HG03439 (cell line): ENCODE results near the gene FBXO45.
A peak's percentile ranks its signal among the peaks of the same experiment; 100 is the strongest.
"Not testable (repeated sequence)": the region's sequence is repeated elsewhere in the genome, so short reads cannot be mapped to it uniquely, and the experiment has no call there.

Experiments used
- ATAC-seq: cut with Tn5 transposase; IDR thresholded peaks from one replicate; pipeline ENCODE4 v1.9.1; 2021; ENCODE audit warnings: mild to moderate bottlenecking, moderate library complexity; ENCODE audit not compliant: unreplicated experiment

The FBXO45 gene

DNA sequence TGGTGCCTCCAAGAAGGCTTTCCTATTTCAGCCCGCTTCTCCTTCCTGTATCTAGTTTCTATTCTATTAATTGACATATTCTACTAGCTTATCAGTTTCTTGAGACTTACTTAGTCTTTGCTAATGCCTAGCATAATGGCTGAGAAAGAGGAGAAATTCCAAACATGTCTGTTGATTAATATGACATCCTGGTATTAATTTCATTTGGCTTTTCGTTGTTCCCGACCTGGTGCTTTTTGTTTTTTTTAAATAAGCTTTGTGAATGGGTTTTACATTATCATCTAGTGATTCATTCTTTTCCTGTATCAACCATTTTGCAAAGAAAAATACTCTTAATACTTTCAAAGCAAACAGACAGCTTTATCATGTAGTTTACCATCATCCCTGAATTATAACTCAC is 13.2 kb upstream of the FBXO45 start:
- no peak for ATAC-seq

DNA sequence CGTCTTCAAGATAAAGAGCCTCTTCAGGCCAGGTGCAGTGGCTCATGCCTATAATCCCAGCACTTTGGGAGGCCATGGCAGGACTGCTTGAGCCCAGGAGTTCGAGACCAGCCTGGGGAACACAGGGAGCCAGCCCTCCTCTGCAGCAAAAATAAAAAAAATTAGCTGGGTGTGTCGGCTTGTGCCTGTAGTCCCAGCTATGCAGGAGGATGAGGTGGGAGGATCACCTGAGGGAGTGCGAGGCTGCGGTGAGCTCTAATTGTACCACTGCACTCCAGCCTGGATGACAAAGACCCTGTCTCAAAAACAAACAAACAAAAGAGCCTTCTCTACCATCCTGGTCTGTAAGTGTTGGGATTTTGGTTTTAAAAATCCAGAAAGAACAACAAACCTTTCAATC is 11.2 kb upstream of the FBXO45 start:
- no peak for ATAC-seq

DNA sequence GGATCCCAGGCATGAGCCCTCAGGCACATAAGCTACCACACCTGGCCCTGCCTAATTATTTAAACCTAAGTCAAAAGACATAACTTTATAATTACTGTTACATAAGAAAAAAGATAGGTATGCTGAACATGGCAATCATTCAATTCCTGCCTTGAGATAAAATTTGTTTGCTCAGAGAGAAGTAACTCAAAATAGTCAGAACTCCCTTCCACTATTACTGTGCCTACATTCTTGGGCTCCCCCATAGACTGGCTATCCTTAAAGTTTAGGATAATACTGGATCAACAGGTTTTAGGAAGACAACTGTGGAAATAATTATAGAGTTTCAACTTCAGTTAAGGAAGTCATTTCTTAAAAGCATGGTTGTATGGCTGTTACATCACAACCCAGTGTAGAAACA is 10.0 kb upstream of the FBXO45 start:
- ATAC-seq: no peak

DNA sequence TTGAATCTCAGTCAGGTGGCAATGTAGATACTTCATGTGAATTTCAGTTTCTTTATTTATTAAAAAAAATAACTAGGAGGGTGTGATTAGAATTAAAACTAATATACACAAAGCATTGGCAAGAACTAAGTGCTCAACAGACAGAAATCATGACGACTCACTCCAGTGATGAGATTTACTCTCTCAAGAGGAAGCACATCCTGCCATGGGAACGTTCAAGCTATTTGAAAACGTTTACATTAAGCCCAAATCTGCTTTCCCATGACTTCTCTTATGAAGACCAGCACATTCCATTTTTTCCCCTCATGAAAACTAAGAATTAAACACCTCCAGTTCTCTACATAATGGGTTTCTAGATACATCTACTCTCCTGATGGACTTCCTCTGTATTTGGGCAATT is 8.6 kb upstream of the FBXO45 start:
- no peak for ATAC-seq

DNA sequence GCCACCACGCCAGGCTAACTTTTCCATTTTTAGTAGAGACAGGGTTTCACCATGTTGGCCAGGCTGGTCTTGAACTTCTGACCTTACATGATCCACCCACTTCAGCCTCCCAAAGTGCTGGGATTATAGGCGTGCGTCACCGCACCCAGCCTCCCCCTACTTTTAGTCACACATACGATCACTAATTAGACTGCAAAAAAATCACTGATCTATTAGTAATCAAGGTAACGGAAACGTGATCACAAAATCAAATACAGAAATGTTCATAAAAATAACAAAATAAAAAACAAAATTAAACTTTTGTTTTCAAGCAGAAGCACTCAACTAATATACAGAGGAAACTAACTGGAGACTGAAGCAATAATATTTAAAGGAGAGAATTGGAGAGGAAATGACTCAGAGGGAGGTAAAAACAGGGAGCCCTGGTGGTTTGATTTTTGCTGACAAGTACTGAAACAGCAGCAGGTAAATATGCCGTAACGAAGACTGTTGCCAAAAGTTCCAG is 4.7 kb upstream of the FBXO45 start:
- ATAC-seq: no peak

DNA sequence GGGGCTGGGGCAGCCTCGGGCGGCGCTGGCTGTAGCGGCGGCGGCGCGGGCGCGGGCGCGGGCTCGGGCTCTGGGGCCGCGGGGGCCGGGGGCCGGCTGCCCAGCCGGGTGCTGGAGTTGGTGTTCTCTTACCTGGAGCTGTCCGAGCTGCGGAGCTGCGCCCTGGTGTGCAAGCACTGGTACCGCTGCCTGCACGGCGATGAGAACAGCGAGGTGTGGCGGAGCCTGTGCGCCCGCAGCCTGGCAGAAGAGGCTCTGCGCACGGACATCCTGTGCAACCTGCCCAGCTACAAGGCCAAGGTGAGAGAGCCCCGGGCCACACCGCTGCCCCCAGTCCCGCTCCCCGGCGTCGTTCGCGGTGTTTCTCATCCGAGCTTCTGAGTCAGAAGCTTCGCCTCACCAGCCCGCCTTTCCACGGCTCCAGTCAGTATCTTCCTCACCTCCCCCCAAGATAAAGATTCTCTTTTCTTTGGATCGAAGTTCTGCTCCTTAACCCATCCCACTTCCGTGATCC is 600 bp downstream of the FBXO45 start:
- ATAC-seq: peak; percentile 48

DNA sequence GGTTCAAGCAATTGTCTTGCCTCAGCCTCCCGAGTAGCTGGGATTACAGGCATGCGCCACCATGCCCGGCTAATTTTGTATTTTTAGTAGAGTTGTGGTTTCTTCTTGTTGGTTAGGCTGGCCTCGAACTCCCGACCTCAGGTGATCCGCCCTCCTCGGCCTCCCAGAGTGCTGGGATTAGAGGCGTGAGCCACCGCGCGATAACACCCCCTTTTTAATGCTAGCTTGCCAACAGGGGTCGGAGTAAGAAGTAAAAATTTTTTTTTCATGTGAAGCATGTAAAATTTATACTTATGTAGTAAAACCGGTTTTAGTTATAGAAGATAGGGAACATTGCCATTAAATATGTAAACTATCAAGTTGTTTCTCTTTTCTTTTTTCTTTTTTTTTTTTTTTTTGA is 1.9 kb downstream of the FBXO45 start:
- ATAC-seq: not testable (repeated sequence)

DNA sequence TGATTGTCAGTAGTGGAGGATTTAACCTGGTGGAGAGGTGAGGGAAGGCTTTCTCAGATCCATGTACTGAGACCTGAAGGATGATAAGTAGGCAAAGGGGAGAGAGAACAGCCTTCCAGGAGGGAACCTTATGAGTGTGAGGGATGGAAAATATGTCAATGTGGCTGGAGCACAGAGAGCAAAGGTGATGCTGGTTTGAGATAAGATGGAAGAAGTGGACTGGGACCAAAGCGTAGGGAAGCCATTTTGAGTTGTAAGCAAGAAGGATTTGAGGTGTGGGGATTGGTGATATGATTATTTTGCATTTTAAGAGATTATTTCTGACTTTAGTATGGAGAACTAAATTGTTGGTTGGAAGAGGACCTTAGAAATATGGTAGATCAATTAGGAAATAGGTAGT is 3.9 kb downstream of the FBXO45 start:
- ATAC-seq: no peak

DNA sequence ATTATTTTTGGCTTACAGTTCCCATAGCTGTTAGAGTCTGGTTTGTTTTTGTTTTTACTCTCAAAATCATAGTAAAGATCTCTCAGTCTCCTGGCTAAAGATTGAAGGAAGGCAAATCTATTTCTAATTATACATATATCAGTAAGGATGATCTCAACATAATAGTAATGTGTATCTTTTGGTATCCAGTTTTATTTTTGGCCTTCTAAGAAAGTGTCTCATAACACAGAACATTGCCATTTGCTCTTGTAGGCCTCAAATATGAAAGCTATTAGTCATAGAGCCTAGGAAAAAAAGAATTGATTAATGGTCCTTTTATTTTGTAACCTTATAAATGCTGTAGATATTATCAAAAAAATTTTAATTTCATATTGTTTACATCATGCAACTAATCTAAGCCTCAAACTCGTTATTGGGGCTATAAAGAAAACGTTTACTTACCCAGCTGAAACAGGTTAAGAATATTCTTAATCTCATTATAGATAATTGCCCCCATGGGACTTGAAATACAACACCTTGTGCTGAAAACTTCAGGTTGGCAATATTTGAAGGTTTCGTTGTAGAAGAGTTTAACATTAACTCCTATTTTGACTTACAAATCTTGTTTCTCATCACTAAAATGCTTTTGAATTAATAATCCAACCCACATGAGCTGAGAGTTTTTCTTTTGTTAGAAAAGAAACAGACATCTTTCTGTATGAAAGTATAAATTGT is 16.7 kb downstream of the FBXO45 start:
- no peak for ATAC-seq

DNA sequence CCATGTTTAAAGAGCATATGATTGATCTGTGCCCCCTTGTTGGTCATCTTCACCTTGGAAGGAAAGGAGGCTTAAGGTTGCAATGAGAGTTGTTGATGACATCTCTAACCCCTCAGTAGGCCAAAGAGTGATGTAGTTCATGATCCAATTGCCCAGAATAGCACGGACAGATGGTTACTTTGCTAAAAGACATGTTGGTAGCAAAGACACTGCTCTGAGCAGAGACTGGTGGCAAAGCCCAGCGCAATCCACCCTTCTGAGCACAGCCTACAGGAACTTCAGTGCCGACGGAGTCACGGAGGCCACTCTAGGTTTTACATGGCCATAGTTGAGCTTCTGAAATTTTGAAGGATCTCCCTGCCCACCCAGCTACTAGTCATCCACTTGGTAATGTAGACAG is 21.8 kb downstream of the FBXO45 start:
- ATAC-seq: no peak

DNA sequence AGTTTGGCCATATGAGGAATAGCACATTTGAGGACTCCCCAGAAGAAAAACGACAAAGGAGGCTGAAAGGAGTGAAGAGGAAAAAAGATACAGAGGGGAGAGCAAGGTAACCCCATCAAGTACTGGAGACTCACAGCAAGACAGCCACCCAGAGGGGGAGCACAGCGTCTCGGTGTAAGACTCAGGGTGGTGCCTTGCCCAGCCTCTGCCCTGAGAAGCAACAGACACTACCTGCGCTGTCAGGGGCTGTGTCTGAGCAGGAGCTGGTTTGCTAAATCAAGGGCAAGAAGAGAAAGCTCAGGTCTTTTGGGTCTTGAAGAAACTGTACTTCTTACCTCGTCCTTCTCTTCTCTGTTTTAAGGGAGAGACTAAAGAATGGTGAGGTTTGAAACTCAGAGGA is 27.9 kb downstream of the FBXO45 start:
- ATAC-seq: no peak

DNA sequence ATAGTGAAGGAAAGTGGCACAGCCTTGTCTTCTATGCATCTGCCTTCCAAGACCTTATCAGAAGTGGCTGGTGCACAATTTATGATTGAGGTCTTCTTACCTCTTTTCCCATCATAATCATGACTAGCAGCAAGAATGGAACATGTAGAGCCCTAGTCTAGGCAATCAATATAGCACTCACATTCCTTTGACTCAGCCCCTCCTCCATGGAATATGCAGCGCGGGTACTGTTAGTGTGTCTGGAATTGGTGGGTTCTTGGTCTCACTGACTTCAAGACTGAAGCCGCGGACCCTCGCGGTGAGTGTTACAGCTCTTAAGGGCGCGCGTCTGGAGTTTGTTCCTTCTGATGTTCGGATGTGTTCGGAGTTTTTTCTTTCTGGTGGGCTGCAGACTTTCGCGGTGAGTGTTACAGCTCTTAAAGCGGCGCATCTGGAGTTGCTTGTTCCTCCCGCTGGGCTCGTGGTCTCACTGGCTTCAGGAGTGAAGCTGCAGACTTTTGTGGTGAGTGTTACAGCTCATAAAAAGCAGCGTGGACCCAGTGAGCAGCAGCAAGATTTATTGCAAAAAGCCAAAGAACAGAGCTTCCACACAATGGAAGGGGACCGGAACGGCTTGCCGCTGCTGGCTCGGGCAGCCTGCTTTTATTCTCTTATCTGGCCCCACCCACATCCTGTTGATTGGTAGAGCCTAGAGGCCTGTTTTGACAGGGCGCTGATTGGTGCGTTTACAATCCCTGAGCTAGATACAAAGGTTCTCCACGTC is 29.7 kb downstream of the FBXO45 start:
- ATAC-seq: not testable (repeated sequence)

DNA sequence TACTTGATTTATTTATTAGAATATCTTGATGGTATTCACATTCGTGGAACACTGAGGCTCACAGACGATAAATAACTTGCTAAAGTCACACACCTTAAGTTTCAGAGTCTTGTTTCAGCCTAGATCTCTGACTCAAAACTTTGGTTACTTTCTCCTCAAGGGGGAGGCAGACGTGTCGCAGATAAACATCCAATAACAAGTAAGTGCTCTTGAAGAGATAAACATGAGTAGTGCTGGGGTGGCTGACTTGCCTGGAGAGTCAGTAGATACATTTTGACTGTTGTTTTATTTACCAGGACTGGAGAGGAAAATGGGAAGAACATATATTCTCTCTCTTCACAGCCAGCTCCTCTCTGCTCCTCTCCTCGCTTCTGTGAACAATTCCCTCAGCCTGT is 31.3 kb downstream of the FBXO45 start:
- no peak for ATAC-seq

DNA sequence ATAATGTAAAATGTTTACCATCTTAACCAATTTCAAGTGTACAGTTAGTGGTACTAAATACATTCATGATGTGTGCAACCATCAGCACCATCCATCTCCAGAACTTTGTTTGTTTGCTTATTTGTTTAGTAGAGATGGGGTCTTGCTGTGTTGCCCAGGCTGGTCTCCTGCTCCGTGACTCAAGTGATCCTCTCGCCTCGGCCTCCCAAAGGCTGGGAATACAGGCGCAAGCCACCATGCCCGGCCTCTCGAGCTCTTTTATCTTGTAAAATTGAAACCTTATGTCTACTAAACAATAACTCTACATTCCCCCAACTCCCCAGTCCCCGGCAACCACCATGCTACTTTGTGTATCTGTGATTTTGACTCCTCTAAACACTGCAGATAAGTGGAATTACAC is 31.9 kb downstream of the FBXO45 start:
- ATAC-seq: no peak

DNA sequence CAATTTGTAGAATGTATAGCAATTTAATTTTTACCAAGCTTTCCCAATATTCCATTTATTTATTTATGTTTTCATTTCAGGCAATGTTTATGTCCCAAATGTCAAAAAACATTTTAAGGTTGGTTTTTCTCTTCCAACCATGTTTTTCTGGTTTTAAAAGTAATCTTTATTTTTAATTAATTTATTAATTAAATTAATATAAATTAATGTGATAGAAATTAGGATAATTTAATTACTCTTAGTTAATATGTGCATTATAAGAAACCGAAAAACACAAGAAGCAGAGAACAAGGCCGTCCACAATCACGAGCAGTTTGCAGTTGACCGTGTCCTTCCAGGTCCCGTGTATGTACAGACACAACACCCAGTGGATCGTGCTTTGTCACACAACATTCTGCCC is 34.2 kb downstream of the FBXO45 start:
- ATAC-seq: no peak

DNA sequence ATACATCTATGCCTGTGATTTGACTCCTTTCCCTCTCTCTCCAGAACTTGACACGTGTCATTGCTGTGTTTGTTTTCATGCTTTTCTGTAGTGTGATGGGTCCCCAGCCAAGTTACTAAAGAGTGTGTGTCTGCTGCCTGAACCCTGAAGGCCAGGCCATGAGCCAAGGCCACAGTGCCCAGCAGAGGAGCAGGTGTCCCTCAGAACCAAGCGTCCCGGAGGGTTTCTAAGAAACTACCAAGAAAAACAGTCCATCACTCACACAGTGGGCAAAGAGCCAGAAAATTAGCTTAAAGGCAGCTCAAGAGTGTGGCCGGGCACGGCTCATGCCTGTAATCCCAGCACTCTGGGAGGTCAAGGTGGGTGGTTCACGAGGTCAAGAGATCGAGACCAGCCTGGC is 35.2 kb downstream of the FBXO45 start:
- ATAC-seq: no peak

DNA sequence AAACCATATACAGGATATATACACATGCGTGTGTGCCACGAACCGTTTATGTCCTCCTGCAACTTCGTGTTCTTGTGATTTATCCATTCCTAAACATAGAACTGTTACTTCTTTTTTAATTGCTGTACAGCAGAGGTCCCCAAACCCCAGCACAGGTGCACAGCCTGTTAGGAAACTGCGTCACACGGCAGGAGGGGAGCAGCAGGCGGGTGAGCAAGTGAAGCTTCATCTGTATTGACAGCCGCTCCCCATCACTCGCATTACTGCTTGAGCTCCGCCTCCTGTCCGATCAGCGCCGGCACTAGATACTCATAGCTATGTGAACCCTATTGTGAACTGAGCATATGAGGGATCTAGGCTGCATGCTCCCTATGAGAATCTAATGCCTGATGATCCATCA is 36.1 kb downstream of the FBXO45 start:
- ATAC-seq: no peak

DNA sequence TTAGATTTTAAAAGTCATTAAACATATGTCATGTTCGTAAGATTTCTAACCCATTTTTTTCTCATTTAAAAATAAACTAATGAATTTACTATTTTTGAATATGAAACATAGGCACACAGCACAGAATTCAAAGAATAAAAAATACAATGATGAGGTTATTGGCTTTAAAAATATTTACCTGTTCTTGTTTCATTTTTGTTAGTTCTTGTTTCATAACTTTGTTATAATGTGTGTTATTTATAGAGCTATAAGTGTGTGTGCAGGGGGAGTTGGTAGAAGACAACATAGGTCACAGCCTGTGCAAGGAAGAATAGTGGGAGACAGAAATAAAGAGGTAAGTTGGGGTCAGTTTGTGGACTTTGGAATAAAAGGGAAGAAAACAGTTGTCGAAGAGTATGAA is 40.2 kb downstream of the FBXO45 start:
- no peak for ATAC-seq

DNA sequence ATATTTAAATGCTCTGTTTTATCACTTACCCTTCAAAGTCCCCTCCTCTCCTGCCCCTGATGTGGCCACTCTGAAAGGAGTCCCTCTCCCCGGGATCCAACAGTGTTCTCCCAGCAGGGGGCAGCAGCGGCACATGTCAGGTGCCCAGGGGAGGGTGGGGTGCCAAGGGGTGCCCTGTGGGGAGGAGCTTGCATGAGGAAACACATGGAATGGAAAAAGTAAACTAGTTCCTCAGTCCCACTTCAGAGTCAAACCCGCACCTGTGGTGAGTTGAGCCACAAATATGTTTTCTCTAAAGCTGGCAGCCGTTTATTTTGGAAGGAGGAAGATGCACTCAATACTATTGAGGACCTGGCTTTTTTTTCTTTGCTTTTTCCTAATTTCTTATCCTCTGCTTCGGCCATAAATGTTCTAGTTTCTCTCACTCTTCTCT is 40.9 kb downstream of the FBXO45 start:
- ATAC-seq: peak; percentile 59

DNA sequence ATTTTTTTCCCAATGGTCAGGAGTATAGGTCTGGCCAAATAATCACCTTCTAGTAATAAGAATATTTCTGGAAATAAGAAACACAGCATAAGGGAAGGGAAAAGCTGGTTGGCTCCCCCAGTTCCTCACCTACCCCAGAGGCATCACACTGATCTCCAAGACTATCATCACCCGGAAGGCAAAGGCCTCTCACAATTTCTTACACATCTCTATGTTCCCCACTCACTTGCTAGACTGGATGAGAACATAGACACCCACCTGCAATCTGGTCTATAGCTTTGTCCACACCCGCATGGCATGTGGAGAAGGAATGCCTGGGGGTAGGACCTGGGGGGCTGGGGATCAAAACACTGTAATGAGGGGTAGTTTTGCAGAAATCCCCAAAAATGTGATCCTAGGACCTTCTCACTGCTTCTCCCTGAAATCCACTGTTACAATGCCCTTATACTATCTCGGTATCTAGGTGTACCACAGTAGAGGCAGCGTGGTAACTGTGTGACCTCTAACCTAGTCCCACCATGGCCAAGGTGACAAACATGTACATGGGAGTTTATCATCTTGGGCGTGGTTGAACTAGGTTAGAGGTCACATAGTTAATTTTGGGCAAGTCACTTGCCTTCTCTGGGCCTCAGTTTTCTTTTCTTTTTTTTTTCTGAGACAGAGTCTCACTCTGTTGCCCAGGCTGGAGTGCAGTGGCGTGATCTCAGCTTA is 41.5 kb downstream of the FBXO45 start:
- ATAC-seq: no peak

DNA sequence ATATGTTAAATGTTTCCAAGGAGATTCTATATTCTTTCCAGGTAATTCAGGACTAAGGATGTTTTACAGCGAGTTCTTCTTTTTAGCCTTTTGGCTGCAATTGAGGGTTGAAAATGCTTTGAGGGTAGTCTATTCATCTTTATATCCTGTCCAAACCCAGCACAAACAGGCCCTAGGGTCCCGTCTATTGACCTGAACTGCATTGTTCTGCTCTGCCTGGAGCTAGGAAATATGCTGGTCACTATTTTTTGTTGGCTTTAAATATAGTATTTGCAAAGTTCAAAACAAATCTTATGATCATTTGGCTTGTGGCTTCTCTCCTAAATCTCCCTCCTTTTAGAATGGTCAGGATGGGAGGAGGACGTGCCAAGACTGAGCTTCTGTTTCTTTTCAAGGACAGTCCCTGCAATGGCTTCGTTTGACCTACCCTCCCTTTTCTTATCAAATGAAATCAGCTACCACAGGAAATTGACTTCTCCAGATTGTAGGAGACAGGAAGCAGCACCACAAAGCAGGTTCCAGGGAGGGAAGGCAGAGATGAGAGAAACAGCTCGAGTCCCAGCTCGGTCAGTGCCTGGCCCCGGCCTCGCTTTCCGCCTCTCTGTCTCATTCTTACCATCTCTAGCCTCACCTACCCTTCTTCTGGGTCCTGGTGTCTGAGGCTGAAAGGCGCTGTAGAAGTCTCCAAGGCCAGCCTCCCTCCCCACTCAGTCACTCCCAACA is 43.5 kb downstream of the FBXO45 start:
- no peak for ATAC-seq
